SU-DHL-6 (cell line): ENCODE measurements around the gene TCP11X2.
"Not testable (repeated sequence)": the region's sequence is repeated elsewhere in the genome, so short reads cannot be mapped to it uniquely, and the experiment has no call there.

ENCODE experiments used
- EZH2phosphoT487 ChIP-seq: fragments of 200-600 bp; sonication (generic), shearing (Covaris generic); conservative IDR thresholded peaks from 2 replicates; pipeline ENCODE4 v1.6.1; 2018; ENCODE audit warnings: mild to moderate bottlenecking, antibody characterized with exemption, low read length, moderate library complexity, mixed read lengths
- TF ChIP-seq, protein P1 (sequence below): fragments of 200-600 bp; sonication (generic); IDR thresholded peaks from one replicate; pipeline ENCODE4 v1.5.1; 2017; ENCODE audit warnings: antibody characterized with exemption, mild to moderate bottlenecking, low read length, moderate library complexity; ENCODE audit not compliant: insufficient read depth, poor library complexity, severe bottlenecking

DNA sequence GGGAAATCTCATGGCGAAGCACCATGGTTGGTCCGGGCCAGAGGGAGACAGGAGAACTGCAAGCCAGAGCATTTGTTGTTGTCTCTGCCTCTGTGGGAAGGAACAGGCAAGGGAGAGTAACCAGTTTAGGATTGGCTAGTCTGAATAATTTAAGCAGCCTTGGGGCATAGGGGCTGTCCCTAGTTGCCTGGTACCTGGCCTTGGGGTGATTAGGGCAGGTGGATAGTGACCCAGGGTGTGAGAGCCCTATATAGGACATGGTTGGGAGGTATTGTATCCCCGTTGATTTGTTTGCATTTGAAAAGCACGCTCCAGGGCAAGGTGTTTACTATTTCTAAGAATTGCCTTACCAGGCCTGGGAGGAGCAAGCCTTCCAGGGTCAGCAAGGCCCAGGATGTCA lies 57.1 kb downstream of the TCP11X2 start:
- TF ChIP-seq, protein P1, sequence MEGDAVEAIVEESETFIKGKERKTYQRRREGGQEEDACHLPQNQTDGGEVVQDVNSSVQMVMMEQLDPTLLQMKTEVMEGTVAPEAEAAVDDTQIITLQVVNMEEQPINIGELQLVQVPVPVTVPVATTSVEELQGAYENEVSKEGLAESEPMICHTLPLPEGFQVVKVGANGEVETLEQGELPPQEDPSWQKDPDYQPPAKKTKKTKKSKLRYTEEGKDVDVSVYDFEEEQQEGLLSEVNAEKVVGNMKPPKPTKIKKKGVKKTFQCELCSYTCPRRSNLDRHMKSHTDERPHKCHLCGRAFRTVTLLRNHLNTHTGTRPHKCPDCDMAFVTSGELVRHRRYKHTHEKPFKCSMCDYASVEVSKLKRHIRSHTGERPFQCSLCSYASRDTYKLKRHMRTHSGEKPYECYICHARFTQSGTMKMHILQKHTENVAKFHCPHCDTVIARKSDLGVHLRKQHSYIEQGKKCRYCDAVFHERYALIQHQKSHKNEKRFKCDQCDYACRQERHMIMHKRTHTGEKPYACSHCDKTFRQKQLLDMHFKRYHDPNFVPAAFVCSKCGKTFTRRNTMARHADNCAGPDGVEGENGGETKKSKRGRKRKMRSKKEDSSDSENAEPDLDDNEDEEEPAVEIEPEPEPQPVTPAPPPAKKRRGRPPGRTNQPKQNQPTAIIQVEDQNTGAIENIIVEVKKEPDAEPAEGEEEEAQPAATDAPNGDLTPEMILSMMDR: not testable (repeated sequence)
- TF ChIP-seq EZH2phosphoT487: not testable (repeated sequence)
